Keratinocyte (primary cell): ENCODE measurements around the gene DNAH12. TPM values are rescaled to one million over a fixed set of nuclear protein-coding genes. Genes with fewer than 3 reads are reported as not detected.
"Not testable (repeated sequence)": the region's sequence is repeated elsewhere in the genome, so short reads cannot be mapped to it uniquely, and the experiment has no call there.

Experiments
- DNase-seq: peaks from one replicate; pipeline ENCODE4 v3.0.0-alpha.2; 2011; ENCODE audit warnings: low read depth, missing footprints, low spot score
- FAIRE-seq: peaks from 2 replicates; lab custom pipeline; 2011; peaks lifted over from hg19 to GRCh38; lab: Jason Lieb, UNC
- H2AFZ ChIP-seq: 2 replicates; pipeline ENCODE4 v1.6.0; 2012; ENCODE audit warnings: low read length, control low read depth, inconsistent platforms; ENCODE audit not compliant: control insufficient read depth
- H3K27ac ChIP-seq: 2 replicates; pipeline ENCODE4 v1.5.1; 2011; ENCODE audit warnings: low read length; ENCODE audit not compliant: control insufficient read depth, insufficient read depth
- H3K27me3 ChIP-seq: 3 replicates; pipeline ENCODE4 v1.6.0; 2011; ENCODE audit warnings: low read length; ENCODE audit not compliant: control insufficient read depth, insufficient read depth; ENCODE audit errors: extremely low read depth
- H3K36me3 ChIP-seq, 2 experiments: 2 replicates in 1 of 2; 3 replicates in 1 of 2; pipeline ENCODE4 v1.5.1; 2011; ENCODE audit warnings: low read length in 2 of 2, mild to moderate bottlenecking in 1 of 2; ENCODE audit not compliant: control insufficient read depth in 2 of 2, insufficient read depth in 2 of 2; ENCODE audit errors: extremely low read depth in 1 of 2
- H3K4me1 ChIP-seq: 3 replicates; pipeline ENCODE4 v1.5.1; 2011; ENCODE audit warnings: low read length; ENCODE audit not compliant: control insufficient read depth, insufficient read depth; ENCODE audit errors: extremely low read depth
- H3K4me2 ChIP-seq: 3 replicates; pipeline ENCODE4 v1.6.0; 2011; ENCODE audit warnings: low read depth, low read length; ENCODE audit not compliant: control insufficient read depth, insufficient read depth; ENCODE audit errors: extremely low read depth
- H3K4me3 ChIP-seq, 3 experiments: fragments of 200-600 bp in 1 of 3; sonication (generic) in 1 of 3; 2 replicates in 2 of 3; 3 replicates in 1 of 3; pipeline ENCODE4 v1.5.1; 2011 to 2016; ENCODE audit warnings: low read length in 3 of 3, mild to moderate bottlenecking in 3 of 3, control low read depth in 2 of 3, inconsistent platforms in 1 of 3, low read depth in 1 of 3, mixed read lengths in 1 of 3, mixed run types in 1 of 3, moderate library complexity in 1 of 3; ENCODE audit not compliant: control insufficient read depth in 2 of 3, insufficient read depth in 2 of 3; ENCODE audit errors: extremely low read depth in 1 of 3
- H3K79me2 ChIP-seq: 2 replicates; pipeline ENCODE4 v1.6.0; 2012; ENCODE audit warnings: low read length; ENCODE audit not compliant: control insufficient read depth, insufficient read depth
- H3K9ac ChIP-seq: 3 replicates; pipeline ENCODE4 v1.6.0; 2011; ENCODE audit warnings: low read length; ENCODE audit not compliant: control insufficient read depth, insufficient read depth; ENCODE audit errors: extremely low read depth
- H3K9me1 ChIP-seq: 3 replicates; pipeline ENCODE4 v1.6.0; 2011; ENCODE audit warnings: low read length; ENCODE audit not compliant: control insufficient read depth, insufficient read depth; ENCODE audit errors: extremely low read depth
- H3K9me3 ChIP-seq: 2 replicates; pipeline ENCODE4 v1.5.1; 2012; ENCODE audit warnings: low read depth, low read length; ENCODE audit not compliant: control insufficient read depth
- H4K20me1 ChIP-seq: 3 replicates; pipeline ENCODE4 v1.6.0; 2011; ENCODE audit warnings: low read length; ENCODE audit not compliant: control insufficient read depth, insufficient read depth; ENCODE audit errors: extremely low read depth
- EZH2 ChIP-seq: IDR thresholded peaks from one replicate; pipeline ENCODE4 v1.6.1; 2012; ENCODE audit warnings: inconsistent platforms, mild to moderate bottlenecking, low read length, moderate library complexity
- dilution Hi-C: fragments of 300-500 bp; cut with MboI; formaldehyde crosslinking; loops from one replicate; pipeline ENCODE4 v1.7.0; 2020; ENCODE audit warnings: low sequenced_read_pairs; ENCODE audit not compliant: extremely low pct_ligation_motif_present
- polyA plus RNA-seq, 5 experiments: library from polyadenylated mRNA; depleted of rRNA in 3 of 5; stranded (reverse) in 3 of 5; stranded (forward) in 1 of 5; unstranded in 1 of 5; fragments of >200 nt; gene quantifications; 1 replicate in 1 of 5; 2 replicates in 3 of 5; 3 replicates in 1 of 5; pipeline versions ENCODE4 v1.2.1 to v1.2.3, GENCODE V29; 2011 to 2012; ENCODE audit warnings: missing spikeins in 2 of 5, low read depth in 1 of 5, low replicate concordance in 1 of 5
- TF ChIP-seq, protein P1 (sequence below), 3 experiments: IDR thresholded peaks in 1 of 3; conservative IDR thresholded peaks in 1 of 3; optimal IDR thresholded peaks in 1 of 3; 2 replicates in 2 of 3; 3 replicates in 1 of 3; pipeline versions ENCODE3 to v1.5.1; 2011; ENCODE audit warnings: low read length in 3 of 3, mild to moderate bottlenecking in 3 of 3, moderate library complexity in 2 of 3, control low read depth in 1 of 3, inconsistent platforms in 1 of 3; ENCODE audit not compliant: insufficient read depth in 2 of 3; ENCODE audit errors: extremely low read depth in 1 of 3

DNAH12 gene
- polyA plus RNA-seq, 1 donor (not counting 4 experiments of a cell fraction or from before 2014, with no cell fraction given): not detected

DNA sequence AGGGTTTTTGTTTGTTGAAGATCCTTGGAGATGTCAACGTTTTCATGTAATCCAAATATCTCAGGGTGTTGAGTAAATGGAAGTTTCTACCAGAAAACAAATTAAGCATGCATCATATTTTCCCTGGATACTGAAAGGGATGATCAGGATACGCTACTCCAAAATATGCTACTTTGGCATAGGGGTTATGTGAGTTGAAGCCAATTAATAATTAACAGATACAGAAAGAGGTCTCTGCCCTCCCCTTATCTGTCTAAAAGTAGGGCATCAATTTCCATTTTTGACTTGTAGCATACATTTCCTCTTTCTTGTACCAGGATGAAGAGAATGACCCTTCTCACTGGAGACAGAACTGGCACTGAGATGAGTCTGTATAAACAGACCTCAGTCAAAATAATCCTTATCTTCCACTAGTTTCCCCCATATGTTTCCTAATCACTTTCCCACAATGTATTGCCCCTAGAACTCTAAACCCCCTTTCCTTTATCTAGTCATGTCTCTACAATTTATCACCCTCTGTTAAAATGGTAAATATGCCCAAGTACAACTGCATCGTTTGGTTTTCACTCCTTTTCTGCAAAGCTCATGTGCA lies 234.3 kb downstream of the DNAH12 start:
- no peak for DNase-seq
- Histone ChIP-seq H4K20me1 (no peaks in the 10 kb centered on the region), H2AFZ (no peak overlapping the region), H3K36me3 (no peaks in the 10 kb centered on the region), H3K4me3 (no peak overlapping the region), H3K9me1 (no peaks in the 10 kb centered on the region), H3K4me2 (no peak overlapping the region), H3K79me2 (no peaks in the 10 kb centered on the region), H3K27me3 (no peaks in the 10 kb centered on the region), H3K27ac (no peak overlapping the region), H3K4me1 (no peaks in the 10 kb centered on the region), H3K9ac (no peak overlapping the region), H3K9me3 (no peaks in the 10 kb centered on the region)
- dilution Hi-C loops: no loop called here
- FAIRE-seq: no peak
- TF ChIP-seq EZH2: no peak
- TF ChIP-seq, protein P1, sequence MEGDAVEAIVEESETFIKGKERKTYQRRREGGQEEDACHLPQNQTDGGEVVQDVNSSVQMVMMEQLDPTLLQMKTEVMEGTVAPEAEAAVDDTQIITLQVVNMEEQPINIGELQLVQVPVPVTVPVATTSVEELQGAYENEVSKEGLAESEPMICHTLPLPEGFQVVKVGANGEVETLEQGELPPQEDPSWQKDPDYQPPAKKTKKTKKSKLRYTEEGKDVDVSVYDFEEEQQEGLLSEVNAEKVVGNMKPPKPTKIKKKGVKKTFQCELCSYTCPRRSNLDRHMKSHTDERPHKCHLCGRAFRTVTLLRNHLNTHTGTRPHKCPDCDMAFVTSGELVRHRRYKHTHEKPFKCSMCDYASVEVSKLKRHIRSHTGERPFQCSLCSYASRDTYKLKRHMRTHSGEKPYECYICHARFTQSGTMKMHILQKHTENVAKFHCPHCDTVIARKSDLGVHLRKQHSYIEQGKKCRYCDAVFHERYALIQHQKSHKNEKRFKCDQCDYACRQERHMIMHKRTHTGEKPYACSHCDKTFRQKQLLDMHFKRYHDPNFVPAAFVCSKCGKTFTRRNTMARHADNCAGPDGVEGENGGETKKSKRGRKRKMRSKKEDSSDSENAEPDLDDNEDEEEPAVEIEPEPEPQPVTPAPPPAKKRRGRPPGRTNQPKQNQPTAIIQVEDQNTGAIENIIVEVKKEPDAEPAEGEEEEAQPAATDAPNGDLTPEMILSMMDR (optimal IDR thresholded peaks at IDR 0.05 in 1 of 3, IDR thresholded peaks at IDR 0.05 in 1 of 3, conservative IDR thresholded peaks at IDR 0.05 in 1 of 3; ENCODE audit: extremely low read depth in 1 of 3, insufficient read depth in 2 of 3, low read length in 3 of 3): no peak

DNA sequence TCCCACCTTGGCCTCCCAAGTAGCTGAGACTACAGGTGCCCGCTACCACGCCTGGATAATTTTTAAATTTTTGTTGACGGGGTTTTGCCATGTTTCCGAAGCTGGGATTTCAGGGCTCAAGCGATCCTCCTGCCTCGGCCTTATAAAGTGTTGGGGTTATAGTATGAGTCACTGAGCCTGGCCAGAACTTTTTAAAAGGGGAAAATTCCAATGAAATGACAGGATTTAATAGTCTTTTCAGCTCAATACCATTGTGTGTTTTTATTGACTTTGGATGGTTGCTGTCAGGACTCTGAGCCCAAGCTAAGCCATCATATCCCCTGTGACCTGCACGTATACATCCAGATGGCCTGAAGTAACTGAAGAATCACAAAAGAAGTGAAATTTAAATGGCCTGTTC lies 240.6 kb downstream of the DNAH12 start:
- H3K9ac ChIP-seq, H3K4me3 ChIP-seq, H3K27me3 ChIP-seq, H3K4me2 ChIP-seq, H3K27ac ChIP-seq, FAIRE-seq, H3K4me1 ChIP-seq, H2AFZ ChIP-seq, H3K9me3 ChIP-seq, H3K79me2 ChIP-seq, DNase-seq, dilution Hi-C loops, H3K9me1 ChIP-seq, H3K36me3 ChIP-seq, H4K20me1 ChIP-seq: not testable (repeated sequence)

DNA sequence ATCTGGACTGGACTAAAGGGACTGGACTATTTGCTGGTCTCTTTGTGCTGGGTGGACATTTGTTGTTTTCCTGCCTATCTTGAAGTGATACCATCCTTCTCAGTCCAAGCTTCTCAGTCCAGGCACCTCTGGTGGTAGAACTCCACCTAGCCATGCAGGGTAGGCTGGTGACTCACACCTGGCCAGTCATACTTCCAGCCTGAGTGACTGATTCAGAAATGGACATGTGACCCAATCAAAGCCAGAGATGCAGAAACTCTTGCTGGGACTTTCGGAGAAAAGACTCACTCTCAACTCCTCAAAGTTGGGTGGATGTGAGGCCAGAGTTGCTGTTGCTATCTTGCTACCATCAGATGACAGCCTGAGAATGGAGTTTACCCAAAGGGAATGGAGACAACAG lies 246.1 kb downstream of the DNAH12 start:
- H2AFZ ChIP-seq: no peak overlapping the region
- dilution Hi-C loops: no loop called here
- H3K9me3 ChIP-seq: no peaks in the 10 kb centered on the region
- no peaks in the 10 kb centered on the region for H4K20me1 ChIP-seq
- H3K36me3 ChIP-seq: no peaks in the 10 kb centered on the region
- H3K4me3 ChIP-seq: no peak overlapping the region
- no peak overlapping the region for H3K27ac ChIP-seq
- FAIRE-seq (peak; percentile 58), DNase-seq (no peak)
- H3K79me2 ChIP-seq: no peaks in the 10 kb centered on the region
- TF ChIP-seq, protein P1 (optimal IDR thresholded peaks at IDR 0.05 in 1 of 3, IDR thresholded peaks at IDR 0.05 in 1 of 3, conservative IDR thresholded peaks at IDR 0.05 in 1 of 3; ENCODE audit: extremely low read depth in 1 of 3, insufficient read depth in 2 of 3, low read length in 3 of 3): peak; percentile 5 to 60 (median 31)
- TF ChIP-seq EZH2: no peak
- no peaks in the 10 kb centered on the region for H3K27me3 ChIP-seq
- no peak overlapping the region for H3K9ac ChIP-seq
- H3K9me1 ChIP-seq: no peaks in the 10 kb centered on the region
- H3K4me1 ChIP-seq: no peaks in the 10 kb centered on the region
- H3K4me2 ChIP-seq: no peak overlapping the region
